GM12872 (cell line): ENCODE measurements around the gene KREMEN1.

ENCODE experiments used
- TF ChIP-seq, protein P1 (sequence below): IDR thresholded peaks from 3 replicates; pipeline ENCODE4 v1.5.1; 2011; ENCODE audit warnings: low read depth, mild to moderate bottlenecking, low read length, moderate library complexity; ENCODE audit not compliant: insufficient read depth

KREMEN1 gene

DNA sequence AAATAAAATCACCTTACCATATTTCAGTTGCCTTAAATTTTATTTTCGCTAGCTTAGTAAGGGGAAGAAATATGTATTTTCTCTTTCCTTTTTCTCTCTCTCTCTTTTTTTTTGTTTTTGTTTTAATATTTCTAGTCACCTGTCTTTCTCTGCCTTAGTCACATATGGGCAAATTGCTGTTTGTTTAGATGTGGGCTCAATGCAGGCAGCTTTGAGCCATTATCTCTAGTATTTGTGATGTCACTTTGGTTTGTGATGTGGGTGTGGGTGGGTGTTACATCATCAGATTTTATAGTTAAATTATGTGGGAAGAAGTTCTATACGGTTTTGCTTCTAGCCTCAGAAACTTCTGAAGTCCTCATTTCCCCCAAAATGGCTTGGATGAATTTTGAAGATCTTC lies 11.1 kb upstream of the KREMEN1 start, which contains the start of gene C22orf31:
C22orf31 (minus strand) TSS at position 59 of the 400 bp plus-strand sequence; CDS start at position 20, 39 bp downstream.
- TF ChIP-seq, protein P1, sequence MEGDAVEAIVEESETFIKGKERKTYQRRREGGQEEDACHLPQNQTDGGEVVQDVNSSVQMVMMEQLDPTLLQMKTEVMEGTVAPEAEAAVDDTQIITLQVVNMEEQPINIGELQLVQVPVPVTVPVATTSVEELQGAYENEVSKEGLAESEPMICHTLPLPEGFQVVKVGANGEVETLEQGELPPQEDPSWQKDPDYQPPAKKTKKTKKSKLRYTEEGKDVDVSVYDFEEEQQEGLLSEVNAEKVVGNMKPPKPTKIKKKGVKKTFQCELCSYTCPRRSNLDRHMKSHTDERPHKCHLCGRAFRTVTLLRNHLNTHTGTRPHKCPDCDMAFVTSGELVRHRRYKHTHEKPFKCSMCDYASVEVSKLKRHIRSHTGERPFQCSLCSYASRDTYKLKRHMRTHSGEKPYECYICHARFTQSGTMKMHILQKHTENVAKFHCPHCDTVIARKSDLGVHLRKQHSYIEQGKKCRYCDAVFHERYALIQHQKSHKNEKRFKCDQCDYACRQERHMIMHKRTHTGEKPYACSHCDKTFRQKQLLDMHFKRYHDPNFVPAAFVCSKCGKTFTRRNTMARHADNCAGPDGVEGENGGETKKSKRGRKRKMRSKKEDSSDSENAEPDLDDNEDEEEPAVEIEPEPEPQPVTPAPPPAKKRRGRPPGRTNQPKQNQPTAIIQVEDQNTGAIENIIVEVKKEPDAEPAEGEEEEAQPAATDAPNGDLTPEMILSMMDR, result no peak

DNA sequence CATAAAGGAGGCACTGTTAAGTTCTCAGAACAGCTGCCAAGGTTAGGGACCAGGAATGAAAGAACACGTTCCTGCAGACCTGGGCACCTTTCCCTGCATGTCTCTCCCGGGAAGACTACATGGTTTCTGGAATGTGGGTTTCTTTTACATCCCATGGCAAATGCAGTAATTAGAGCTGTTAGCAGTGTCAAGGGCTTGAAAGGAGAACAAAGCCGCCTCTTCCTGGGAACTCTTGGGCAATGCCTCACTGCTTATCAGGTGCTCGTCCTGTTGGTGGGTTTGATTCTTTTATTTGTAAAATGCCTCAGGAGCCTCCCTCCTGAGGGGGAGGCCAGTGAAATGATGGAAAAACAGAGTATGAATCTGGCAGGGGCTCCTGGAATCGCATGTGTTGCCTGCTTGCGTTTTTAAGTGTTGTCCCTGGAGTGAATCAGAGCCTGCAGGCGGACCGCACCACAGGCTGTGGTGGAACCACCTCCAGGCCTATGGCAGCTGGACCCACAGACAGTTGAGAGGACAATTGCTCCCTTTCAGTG lies 10.5 kb upstream of the KREMEN1 start:
- TF ChIP-seq, protein P1, result no peak

DNA sequence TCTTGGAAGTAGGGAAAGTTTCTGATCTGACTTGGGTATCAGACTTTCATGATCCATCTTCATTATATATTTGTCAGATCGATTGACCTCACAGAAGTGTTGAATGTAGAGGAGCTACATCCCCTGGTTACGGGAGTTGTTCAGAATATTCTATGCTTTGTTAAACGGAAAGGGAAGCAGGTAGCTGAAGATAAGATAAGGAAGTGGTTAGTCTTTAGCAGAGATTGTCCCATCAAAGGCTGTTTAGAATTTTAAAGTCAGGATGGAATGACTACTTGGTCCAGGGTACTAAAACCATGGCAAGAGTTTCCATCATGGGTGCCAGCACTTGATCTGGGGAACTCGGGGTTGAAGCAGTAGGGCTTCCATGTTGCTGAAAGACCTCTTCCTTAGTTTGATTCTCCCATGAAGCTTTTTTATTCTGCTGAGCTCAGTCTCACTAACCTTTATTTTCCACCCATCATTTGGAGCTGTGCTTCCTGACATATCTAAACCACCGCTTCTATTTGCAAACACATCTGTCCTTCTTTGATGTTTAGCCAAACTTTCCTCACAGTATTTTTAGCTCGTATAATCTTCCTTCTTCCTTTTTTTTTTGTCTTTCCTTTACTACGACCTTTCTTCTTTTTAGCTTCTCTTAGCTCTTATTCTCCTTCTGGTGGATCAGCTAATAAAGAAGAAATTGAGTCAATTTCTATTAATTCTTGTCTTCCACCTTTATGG lies 7.2 kb upstream of the KREMEN1 start:
- TF ChIP-seq, protein P1, result no peak

DNA sequence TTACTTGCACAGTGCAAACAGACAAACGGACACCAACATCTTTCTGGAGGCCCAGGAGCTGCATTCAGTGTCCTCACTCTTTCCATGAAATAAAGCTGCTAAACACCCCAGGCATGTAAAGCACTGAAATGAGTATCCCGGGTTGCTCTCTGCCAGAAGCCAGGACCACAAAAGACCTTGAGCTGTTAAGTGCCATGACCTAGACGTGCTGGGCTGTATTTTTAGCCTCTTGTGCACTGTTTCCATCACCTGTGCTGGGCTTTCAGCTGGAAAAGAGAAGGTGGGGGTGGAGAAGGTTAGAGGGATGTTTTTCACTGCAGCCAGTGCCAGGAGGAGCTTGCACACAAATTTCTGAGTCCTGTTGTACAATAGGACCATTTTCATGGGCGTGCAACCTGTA lies 3.4 kb upstream of the KREMEN1 start:
- TF ChIP-seq, protein P1, result no peak

DNA sequence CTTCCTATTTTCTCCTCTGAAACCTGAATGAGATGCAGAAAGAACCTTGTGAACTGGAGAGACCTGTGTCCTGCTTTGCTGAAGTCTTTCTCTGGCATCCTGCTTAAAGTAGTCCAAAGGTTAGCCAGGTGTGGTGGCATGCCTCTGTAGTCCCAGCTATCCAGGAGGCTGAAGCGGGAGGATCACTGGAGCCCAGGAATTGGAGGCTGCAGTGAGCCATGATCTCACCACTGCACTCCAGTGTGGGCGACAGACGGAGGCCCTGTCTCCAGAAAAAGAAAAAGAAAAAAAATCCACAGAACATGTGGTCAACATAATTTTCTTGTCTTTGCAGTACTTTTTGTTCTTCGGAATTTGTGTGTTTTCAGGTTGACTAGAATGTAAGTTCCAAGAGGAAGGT lies 2.3 kb upstream of the KREMEN1 start:
- TF ChIP-seq, protein P1, result no peak

DNA sequence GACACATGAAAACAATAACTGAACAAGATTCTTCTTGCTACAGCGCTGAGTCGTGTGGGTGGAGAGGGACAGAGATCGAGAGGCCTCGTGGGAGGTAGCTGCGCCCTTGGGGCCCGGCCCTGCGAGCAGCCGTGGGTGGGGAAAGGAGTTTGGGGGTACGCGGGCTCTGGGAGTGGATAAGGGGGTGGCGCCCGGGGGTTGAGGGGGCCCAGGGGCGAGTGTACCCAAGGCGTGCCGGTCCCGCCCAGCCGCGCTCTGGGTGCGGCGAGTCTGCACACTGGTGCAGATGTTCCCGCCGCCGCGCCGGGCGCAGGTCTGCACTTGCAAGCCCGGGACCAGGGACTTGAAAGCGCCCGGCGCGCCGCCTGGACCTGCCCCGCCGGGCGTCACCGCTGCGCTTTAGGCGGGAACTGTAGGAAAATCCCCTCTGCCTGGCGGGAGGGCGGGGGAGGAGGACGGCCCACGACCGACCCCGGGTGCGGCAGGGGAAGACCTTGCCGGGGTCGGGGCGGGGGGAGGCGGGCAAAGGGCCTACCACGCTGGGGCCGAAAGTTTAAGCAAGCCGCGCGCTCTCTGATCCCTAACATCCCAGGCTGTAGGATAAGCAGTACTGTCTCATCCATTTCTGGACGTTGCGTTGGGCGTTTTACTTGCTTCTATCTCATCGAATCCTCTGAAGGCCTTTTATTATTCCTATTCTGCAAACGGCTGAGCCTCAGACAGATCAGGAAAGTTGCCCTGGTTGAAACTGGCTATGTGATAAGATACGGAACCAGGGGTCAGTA lies 1.4 kb upstream of the KREMEN1 start:
- TF ChIP-seq, protein P1, result no peak
